A549 (cell line): ENCODE results near the gene DOK4. TPM values are rescaled to one million over a fixed set of nuclear protein-coding genes. Genes with fewer than 3 reads are reported as not detected.

Experiments used
- ATAC-seq, 2 experiments: fragments of 200-7000 bp in 1 of 2; fragments of >200 bp in 1 of 2; cut with Nextera tagmentation in 1 of 2; cut with Tn5 transposase in 1 of 2; 3 replicates each; pipeline versions ENCODE4 v1.8.0 to v1.9.1; 2018 to 2020; ENCODE audit warnings: mild to moderate bottlenecking in 1 of 2, moderate library complexity in 1 of 2
- CTCF ChIA-PET: fragments of 300-600 bp; sonication (Branson Sonifier 250); formaldehyde crosslinking; extraction: SDS; loops from one replicate; lab custom pipeline; 2021; ENCODE audit warnings: antibody characterized with exemption, inconsistent platforms; lab: Yijun Ruan, JAX
- POLR2A ChIA-PET: fragments of 350-600 bp; formaldehyde crosslinking; extraction: SDS; loops from one replicate; lab custom pipeline; 2021; ENCODE audit warnings: antibody characterized with exemption, inconsistent platforms; lab: Yijun Ruan, JAX
- DNase-seq, 2 experiments: peaks; one replicate each; pipeline versions ENCODE4 v3.0.0 to v3.0.0-alpha.2; 2011 to 2016; ENCODE audit warnings: low read depth in 1 of 2, low spot score in 1 of 2
- FAIRE-seq: peaks from 2 replicates; lab custom pipeline; 2011; peaks lifted over from hg19 to GRCh38; lab: Jason Lieb, UNC
- H3K27ac ChIP-seq, 2 experiments: fragments of >200 bp; sonication (Bioruptor Twin); formaldehyde crosslinking; 3 replicates each; pipeline ENCODE4 v1.5.1; 2016 to 2017
- H3K4me1 ChIP-seq: fragments of >200 bp; sonication (Bioruptor Twin); formaldehyde crosslinking; 3 replicates; pipeline ENCODE4 v1.6.1; 2016
- H3K4me2 ChIP-seq: fragments of >200 bp; sonication (Bioruptor Twin); formaldehyde crosslinking; 3 replicates; pipeline ENCODE4 v1.6.1; 2016
- H3K4me3 ChIP-seq: fragments of >200 bp; sonication (Bioruptor Twin); formaldehyde crosslinking; 3 replicates; pipeline ENCODE4 v1.5.1; 2016
- H3K9me3 ChIP-seq: fragments of >200 bp; sonication (Bioruptor Twin); formaldehyde crosslinking; 3 replicates; pipeline ENCODE4 v1.6.1; 2016
- BCL3 ChIP-seq: fragments of >200 bp; sonication (Bioruptor Twin); formaldehyde crosslinking; IDR thresholded peaks from 3 replicates; pipeline ENCODE4 v1.6.1; 2016
- BHLHE40 ChIP-seq: IDR thresholded peaks from 2 replicates; pipeline ENCODE4 v1.6.1; 2012; ENCODE audit warnings: low read depth, low read length, inconsistent platforms
- CBX8 ChIP-seq: fragments of 200-600 bp; sonication (generic); IDR thresholded peaks from 2 replicates; pipeline ENCODE4 v1.6.1; 2016
- CEBPB ChIP-seq, 2 experiments: fragments of >200 bp in 1 of 2; sonication (Bioruptor Twin) in 1 of 2; formaldehyde crosslinking in 1 of 2; IDR thresholded peaks; 2 replicates each; pipeline ENCODE4 v1.6.1; 2012 to 2016
- EP300 ChIP-seq, 2 experiments: fragments of >200 bp; sonication (Bioruptor Twin); formaldehyde crosslinking; IDR thresholded peaks; 2 replicates in 1 of 2; 3 replicates in 1 of 2; pipeline ENCODE4 v1.6.1; 2016 to 2017
- FOSB ChIP-seq: fragments of 250-450 bp; sonication (Bioruptor Pico); IDR thresholded peaks from 2 replicates; pipeline ENCODE4 v1.5.0; 2020; ENCODE audit warnings: mild to moderate bottlenecking, moderate library complexity
- FOSL2 ChIP-seq, 2 experiments: fragments of 450-650 bp in 1 of 2; fragments of >200 bp in 1 of 2; sonication (Bioruptor Twin) in 1 of 2; formaldehyde crosslinking; IDR thresholded peaks; 2 replicates each; pipeline versions ENCODE4 v1.5.0 to v1.6.1; 2016 to 2020; ENCODE audit warnings: mild to moderate bottlenecking in 1 of 2, moderate library complexity in 1 of 2
- FOXS1 ChIP-seq: fragments of 250-450 bp; sonication (Bioruptor Pico); IDR thresholded peaks from 2 replicates; pipeline ENCODE4 v1.5.0; 2020; ENCODE audit warnings: mild to moderate bottlenecking, moderate library complexity
- HDAC2 ChIP-seq: fragments of 200-600 bp; sonication (generic); IDR thresholded peaks from 2 replicates; pipeline ENCODE4 v1.6.1; 2016
- HES2 ChIP-seq: fragments of >200 bp; sonication (Bioruptor Twin); formaldehyde crosslinking; IDR thresholded peaks from 2 replicates; pipeline ENCODE4 v1.6.1; 2016
- HOXA7 ChIP-seq: fragments of 250-450 bp; sonication (Bioruptor Pico); IDR thresholded peaks from 2 replicates; pipeline ENCODE4 v1.5.0; 2020; ENCODE audit warnings: mild to moderate bottlenecking, moderate library complexity
- HOXB13 ChIP-seq: fragments of 250-450 bp; sonication (Bioruptor Pico); IDR thresholded peaks from 2 replicates; pipeline ENCODE4 v1.5.0; 2020; ENCODE audit warnings: low read depth, mild to moderate bottlenecking, moderate library complexity
- HOXB5 ChIP-seq: fragments of 250-450 bp; sonication (Bioruptor Pico); IDR thresholded peaks from 2 replicates; pipeline ENCODE4 v1.5.0; 2020; ENCODE audit warnings: mild to moderate bottlenecking, moderate library complexity
- JUNB ChIP-seq: fragments of >200 bp; sonication (Bioruptor Twin); formaldehyde crosslinking; IDR thresholded peaks from 2 replicates; pipeline ENCODE4 v1.6.1; 2016
- KDM5A ChIP-seq: fragments of 200-600 bp; sonication (generic); IDR thresholded peaks from 2 replicates; pipeline ENCODE4 v1.6.1; 2016; ENCODE audit warnings: antibody characterized with exemption, mild to moderate bottlenecking
- MAFK ChIP-seq: fragments of 450-650 bp; IDR thresholded peaks from 2 replicates; pipeline ENCODE4 v1.6.1; 2014; ENCODE audit not compliant: partially characterized antibody
- MYC ChIP-seq: IDR thresholded peaks from 2 replicates; pipeline ENCODE4 v1.6.1; 2012; ENCODE audit warnings: mild to moderate bottlenecking, inconsistent platforms, low read length, improper control_type of control experiment, borderline replicate concordance
- NFE2L2 ChIP-seq: fragments of 150-350 bp; conservative IDR thresholded peaks from 2 replicates; pipeline ENCODE4 v1.6.1; 2014; ENCODE audit warnings: low read length
- NPAS2 ChIP-seq: fragments of 250-450 bp; sonication (Bioruptor Pico); IDR thresholded peaks from 2 replicates; pipeline ENCODE4 v1.8.0; 2022; ENCODE audit warnings: mild to moderate bottlenecking, moderate library complexity, borderline replicate concordance
- NR3C1 ChIP-seq: fragments of >200 bp; sonication (Bioruptor Twin); formaldehyde crosslinking; IDR thresholded peaks from 3 replicates; pipeline ENCODE4 v1.6.1; 2017
- PBX3 ChIP-seq: IDR thresholded peaks from 2 replicates; pipeline ENCODE4 v1.6.1; 2012
- POLR2A ChIP-seq: IDR thresholded peaks from 2 replicates; pipeline ENCODE4 v1.6.1; 2012; ENCODE audit warnings: mild to moderate bottlenecking, low read length
- RARB ChIP-seq: fragments of 250-450 bp; sonication (Bioruptor Pico); IDR thresholded peaks from 2 replicates; pipeline ENCODE4 v1.8.0; 2021; ENCODE audit warnings: mild to moderate bottlenecking, moderate library complexity
- RCOR1 ChIP-seq: fragments of 150-350 bp; IDR thresholded peaks from 2 replicates; pipeline ENCODE4 v1.6.1; 2014; ENCODE audit warnings: antibody characterized with exemption, low read length, low read depth
- RNF2 ChIP-seq: fragments of 200-600 bp; sonication (generic); IDR thresholded peaks from 2 replicates; pipeline ENCODE4 v1.6.1; 2016; ENCODE audit warnings: low read depth, mild to moderate bottlenecking, antibody characterized with exemption, moderate library complexity, borderline replicate concordance
- TFCP2L1 ChIP-seq: fragments of 250-450 bp; sonication (Bioruptor Pico); IDR thresholded peaks from 2 replicates; pipeline ENCODE4 v1.5.0; 2021; ENCODE audit warnings: mild to moderate bottlenecking
- ZC3H11A ChIP-seq: fragments of 450-650 bp; IDR thresholded peaks from 2 replicates; pipeline ENCODE4 v1.6.1; 2014; ENCODE audit warnings: antibody characterized with exemption, mild to moderate bottlenecking
- ZNF302 ChIP-seq: fragments of 250-450 bp; sonication (Bioruptor Pico); IDR thresholded peaks from 2 replicates; pipeline ENCODE4 v1.9.0; 2021; ENCODE audit warnings: inconsistent platforms, mild to moderate bottlenecking, moderate library complexity
- WGBS: methylation state at CpG from one replicate; pipeline ENCODE4 v1.1.6; 2017; ENCODE audit errors: missing lambda C conversion rate; 5-methylcytosine and 5-hydroxymethylcytosine counted together
- polyA plus RNA-seq, 4 experiments: library from polyadenylated mRNA; depleted of rRNA in 3 of 4; stranded (reverse); fragments of >200 nt; fragmentation: RNase III in 1 of 4; extraction: RNeasy Plus Mini Kit Qiagen cat#74134 plus additional on column Dnase treatment in 1 of 4; gene quantifications; 2 replicates in 3 of 4; 3 replicates in 1 of 4; pipeline ENCODE4 v1.2.3, GENCODE V29; 2011 to 2017
- TF ChIP-seq, protein P1 (sequence below): IDR thresholded peaks from 2 replicates; pipeline ENCODE4 v1.6.1; 2012; ENCODE audit warnings: low read depth, borderline replicate concordance
- TF ChIP-seq, protein P2 (sequence below): fragments of 150-350 bp; IDR thresholded peaks from 2 replicates; pipeline ENCODE4 v1.6.1; 2014; ENCODE audit warnings: low read depth, mild to moderate bottlenecking, low read length

Gene DOK4
- polyA plus RNA-seq, 2 of the 4 experiments (the other 2 are of a cell fraction), result 70.3 to 85.4 TPM

- H3K9me3 ChIP-seq, result no peaks in the 10 kb centered on the region
- no peak overlapping the region for H3K27ac ChIP-seq
- TF ChIP-seq TFCP2L1, result no peak
- no peak for TF ChIP-seq RCOR1
- TF ChIP-seq HDAC2, result no peak
- no peak for TF ChIP-seq HOXB5 (CRISPR knock-in tag)
- no peak for TF ChIP-seq HES2
- no peak for TF ChIP-seq RNF2
- no peak for TF ChIP-seq FOXS1 (CRISPR knock-in tag)
- no peak for TF ChIP-seq BCL3
- TF ChIP-seq, protein P1, sequence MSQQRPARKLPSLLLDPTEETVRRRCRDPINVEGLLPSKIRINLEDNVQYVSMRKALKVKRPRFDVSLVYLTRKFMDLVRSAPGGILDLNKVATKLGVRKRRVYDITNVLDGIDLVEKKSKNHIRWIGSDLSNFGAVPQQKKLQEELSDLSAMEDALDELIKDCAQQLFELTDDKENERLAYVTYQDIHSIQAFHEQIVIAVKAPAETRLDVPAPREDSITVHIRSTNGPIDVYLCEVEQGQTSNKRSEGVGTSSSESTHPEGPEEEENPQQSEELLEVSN, result no peak
- no peak for TF ChIP-seq FOSL2 (IDR thresholded peaks at IDR 0.05)
- TF ChIP-seq FOSL2 (CRISPR knock-in tag; IDR thresholded peaks at IDR 0.05), result no peak
- no peak for TF ChIP-seq MYC
- TF ChIP-seq, protein P2, sequence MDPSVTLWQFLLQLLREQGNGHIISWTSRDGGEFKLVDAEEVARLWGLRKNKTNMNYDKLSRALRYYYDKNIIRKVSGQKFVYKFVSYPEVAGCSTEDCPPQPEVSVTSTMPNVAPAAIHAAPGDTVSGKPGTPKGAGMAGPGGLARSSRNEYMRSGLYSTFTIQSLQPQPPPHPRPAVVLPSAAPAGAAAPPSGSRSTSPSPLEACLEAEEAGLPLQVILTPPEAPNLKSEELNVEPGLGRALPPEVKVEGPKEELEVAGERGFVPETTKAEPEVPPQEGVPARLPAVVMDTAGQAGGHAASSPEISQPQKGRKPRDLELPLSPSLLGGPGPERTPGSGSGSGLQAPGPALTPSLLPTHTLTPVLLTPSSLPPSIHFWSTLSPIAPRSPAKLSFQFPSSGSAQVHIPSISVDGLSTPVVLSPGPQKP, result no peak
- no peak for TF ChIP-seq CBX8
- no peak for TF ChIP-seq POLR2A
- TF ChIP-seq FOSB (CRISPR knock-in tag), result no peak
- no peak overlapping the region for H3K4me3 ChIP-seq
- FAIRE-seq (no peak), DNase-seq (no peak), ATAC-seq (no peak)
- ChIA-PET CTCF (interaction anchor here (0.8 to 18.0 kb wide), 8 partner anchors 9 to 225 kb away, joined by 3 to 340 read pairs (median 7); partner anchors contain the start of genes DOK4 and POLR2C), POLR2A (no interaction called here)
- H3K4me2 ChIP-seq, result no peak overlapping the region
- peaks cover 12% of the 10 kb centered on the region for H3K4me1 ChIP-seq
- WGBS, result 88% methylated on average over 17 of the region's 18 CpGs
These were observed 39.5 kb upstream of the DOK4 start for GRCh38 chr16:57525761-57526160.

GRCh38 chr16:57522960-57523359, 36.7 kb upstream of the DOK4 start:
- Histone ChIP-seq H3K4me1 (no peaks in the 10 kb centered on the region), H3K4me2 (no peak overlapping the region), H3K9me3 (no peaks in the 10 kb centered on the region), H3K4me3 (no peak overlapping the region), H3K27ac (no peak overlapping the region)
- ATAC-seq (no peak), DNase-seq (no peak), FAIRE-seq (no peak)
- CTCF ChIA-PET, result interaction anchor here (0.8 to 18.0 kb wide), 9 partner anchors 19 to 439 kb away, joined by 3 to 340 read pairs (median 5); partner anchors contain the start of genes CIAPIN1, COQ9, DOK4 and POLR2C
- POLR2A ChIA-PET, result no interaction called here
- 91% methylated on average over 8 of the region's 8 CpGs for WGBS
- TF ChIP-seq HOXA7 (CRISPR knock-in tag) (no peak), NR3C1 (no peak), NFE2L2 (no peak), ZNF302 (no peak), PBX3 (no peak), KDM5A (no peak), MAFK (no peak), HOXB13 (CRISPR knock-in tag) (no peak), RARB (CRISPR knock-in tag) (no peak), ZC3H11A (no peak), POLR2A (no peak), RCOR1 (no peak), TFCP2L1 (no peak), EP300 (IDR thresholded peaks at IDR 0.05) (no peak), BHLHE40 (no peak), NPAS2 (CRISPR knock-in tag) (no peak), JUNB (no peak), CEBPB (IDR thresholded peaks at IDR 0.05) (no peak)
